Fibroblast of skin of scalp (primary cell): ENCODE data around the gene ZNF432.
A peak's percentile ranks its signal among the peaks of the same experiment; 100 is the strongest.

ENCODE experiments used
- DNase-seq: peaks from one replicate; pipeline ENCODE4 v3.0.0-alpha.2; 2013

ZNF432 gene

DNA sequence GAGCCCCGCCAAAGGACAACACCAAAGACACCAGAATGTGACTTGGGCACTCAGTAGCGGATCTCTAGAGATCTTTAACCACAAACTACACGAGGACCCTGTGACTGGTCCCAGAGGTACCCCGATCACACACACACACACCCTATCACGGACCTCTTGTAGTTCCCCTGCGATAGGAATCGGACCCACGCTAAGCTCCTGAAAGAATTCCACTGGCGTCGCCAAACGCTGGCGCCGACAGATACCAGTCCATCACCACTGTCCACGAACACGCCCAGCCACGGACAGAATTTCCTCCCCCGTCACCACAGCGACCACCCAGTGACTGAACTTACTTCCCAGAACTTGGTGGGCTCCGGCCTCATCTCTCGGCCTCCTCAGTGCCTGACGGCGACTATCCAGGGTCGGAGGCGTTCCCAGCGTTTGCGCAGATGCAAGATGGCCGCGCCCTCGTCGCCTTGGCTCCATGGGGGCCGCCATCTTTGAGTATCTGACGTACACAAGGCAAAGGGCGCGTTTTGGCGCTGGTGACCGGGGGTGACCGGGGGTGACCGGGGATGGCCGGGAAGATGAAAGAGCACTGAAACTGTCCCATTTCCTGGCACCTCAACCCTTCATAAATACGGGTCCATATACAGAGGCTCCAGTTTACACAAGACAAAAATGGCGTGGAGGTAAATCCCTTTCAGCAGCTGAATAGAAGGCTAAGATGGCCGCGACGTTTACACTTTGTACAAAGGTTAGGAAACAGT is 40.7 kb downstream of the ZNF432 start, which contains the start of gene ZNF615:
ZNF615 (minus strand) TSS at position 406 of the 752 bp plus-strand sequence. CDS start 4,500 bp downstream, outside the sequence.
- DNase-seq, result peak; percentile 87

DNA sequence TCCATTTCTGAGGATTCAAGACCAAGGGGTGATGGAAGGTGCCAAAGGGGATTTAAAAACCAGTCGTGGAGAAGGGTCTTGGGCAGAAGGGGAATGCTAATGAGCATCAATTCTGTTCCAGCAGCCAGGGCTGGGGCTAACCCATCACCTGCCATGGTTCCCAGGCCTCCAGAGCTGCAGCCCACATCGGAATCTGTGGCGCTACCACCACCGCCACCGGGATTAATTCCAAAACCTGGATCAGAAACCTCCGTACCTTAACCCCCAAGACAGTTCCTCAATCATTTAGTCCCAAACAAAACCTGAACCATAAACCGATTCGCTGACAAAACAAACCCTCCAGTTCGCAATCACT is 41.2 kb downstream of the ZNF432 start:
- no peak for DNase-seq

DNA sequence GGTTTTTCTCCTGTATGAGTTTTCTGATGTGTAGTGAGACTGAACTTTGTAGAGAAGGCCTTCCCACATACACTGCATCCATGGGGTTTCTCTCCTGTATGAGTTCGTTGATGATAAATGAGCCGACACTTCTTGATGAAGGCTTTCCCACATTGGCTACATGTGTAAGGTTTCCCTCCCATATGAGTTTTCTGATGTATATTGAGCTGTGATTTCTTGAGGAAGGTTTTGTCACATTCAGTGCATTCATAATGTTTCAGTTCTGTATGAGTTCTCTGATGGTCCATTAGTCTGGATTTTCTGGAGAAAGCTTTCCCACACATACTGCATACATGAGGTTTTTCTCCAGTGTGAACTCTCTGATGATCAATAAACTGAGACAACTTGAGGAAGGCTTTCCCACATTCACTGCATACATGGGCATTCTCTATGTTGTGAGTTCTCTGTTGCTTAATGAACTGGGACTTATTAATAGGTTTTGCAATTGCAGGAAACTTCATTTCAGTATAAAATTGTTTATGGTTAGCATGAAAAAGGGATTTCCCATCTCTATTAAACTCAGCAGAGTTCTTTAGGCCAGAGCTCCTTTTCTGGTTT is 54.5 kb downstream of the ZNF432 start:
- no peak for DNase-seq

DNA sequence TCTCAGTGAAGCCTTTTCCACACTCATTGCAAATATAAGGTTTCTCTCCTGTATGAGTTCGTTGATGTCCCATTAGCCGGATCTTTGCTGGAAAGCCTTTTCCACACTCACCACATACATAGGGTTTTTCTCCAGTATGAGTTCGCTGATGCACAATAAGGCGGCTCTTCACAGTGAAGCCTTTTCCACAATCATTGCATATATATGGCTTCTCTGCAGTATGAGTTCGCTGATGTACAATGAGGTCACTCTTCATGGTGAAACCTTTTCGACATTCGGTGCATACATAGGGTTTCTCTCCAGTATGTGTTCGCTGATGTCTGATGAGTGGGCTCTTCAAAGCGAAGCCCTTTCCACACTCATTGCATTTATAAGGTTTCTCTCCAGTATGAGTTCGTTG is 55.2 kb downstream of the ZNF432 start:
- DNase-seq, result no peak

DNA sequence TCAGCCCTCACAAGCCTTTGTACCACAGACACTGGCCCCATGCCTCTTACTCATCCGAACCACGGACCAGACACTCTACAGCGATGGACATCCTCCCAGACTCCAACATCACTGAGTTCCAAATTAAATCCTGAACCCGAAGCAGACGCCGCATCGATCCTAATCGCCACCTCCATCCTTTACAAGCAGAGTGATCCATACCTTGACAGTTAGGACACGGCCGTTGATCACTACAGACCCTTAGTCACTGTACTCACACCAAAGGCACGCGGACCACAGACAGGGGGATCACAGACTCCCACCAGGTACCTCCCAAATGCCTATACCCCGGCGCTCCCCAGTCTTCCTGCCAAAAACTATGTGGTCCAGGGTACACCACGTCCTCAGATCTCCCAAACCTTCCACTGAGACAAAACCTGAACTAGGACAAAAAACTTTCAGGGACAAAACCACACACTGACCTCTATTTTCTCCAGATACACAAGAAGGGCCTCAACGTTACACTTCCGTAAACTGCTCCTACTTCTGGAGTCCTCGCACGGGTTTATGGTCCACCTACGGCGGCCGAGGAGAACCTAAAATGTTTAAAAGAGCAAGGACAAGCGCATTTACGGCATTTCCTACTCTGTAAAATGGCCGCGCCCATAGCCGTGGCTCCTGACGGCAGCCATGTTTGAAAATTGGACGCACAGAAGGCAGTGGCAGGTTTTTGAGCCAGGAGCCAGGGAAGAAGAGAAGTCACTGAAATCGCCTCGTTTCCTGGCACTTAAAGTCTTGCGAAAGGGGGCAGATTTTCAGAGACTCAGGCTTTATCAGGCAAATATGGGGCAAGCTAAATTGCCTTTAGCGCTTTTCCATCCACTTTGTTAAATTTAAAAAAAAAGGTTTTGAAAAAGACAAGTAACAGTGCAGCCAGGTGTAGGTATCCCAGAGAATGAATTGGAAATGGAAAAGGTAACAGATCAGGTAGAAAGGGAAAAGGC is 62.0 kb downstream of the ZNF432 start, which contains the start of gene ZNF350:
ZNF350 (minus strand) TSS at position 532 of the 983 bp plus-strand sequence. CDS start 12,480 bp downstream, outside the sequence.
- peak; percentile 96 for DNase-seq

DNA sequence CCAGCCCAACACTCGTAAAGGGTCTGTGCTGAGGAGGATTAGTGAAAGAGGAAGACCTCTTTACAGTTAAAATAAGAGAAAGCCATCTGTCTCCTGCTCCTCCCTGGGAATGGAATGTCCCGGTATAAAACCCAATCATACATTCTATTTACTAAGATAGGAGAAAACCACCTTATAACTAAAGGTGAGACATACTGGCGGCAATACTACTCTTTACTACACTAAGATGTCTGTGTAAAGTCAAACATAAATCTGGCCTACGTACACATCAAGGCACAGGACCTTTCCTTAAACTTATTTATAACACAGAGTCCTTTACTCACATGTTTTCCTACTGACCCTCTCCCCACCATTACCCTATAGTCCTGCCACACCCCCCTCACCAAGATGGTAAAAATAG is 65.3 kb downstream of the ZNF432 start:
- no peak for DNase-seq
